Gastrocnemius medialis (tissue), 4 donors: ENCODE measurements around the gene USP37. TPM values are rescaled to one million over a fixed set of nuclear protein-coding genes. Genes with fewer than 3 reads are reported as not detected.

ENCODE experiments used
- ATAC-seq, 2 donors: fragments of 150-250 bp; one replicate each; pipeline ENCODE4 v1.9.1; 2016
- DNase-seq, 2 donors: peaks; one replicate each; pipeline ENCODE4 v3.0.0-alpha.2; 2019
- H3K27ac ChIP-seq, 4 donors: fragments of 200-600 bp; sonication (generic); 1 replicate in 1 of 4; 2 replicates in 3 of 4; pipeline ENCODE4 v1.5.1; 2016 to 2018; ENCODE audit warnings: mild to moderate bottlenecking in 2 of 4, moderate library complexity in 1 of 4
- H3K27me3 ChIP-seq, 3 donors: fragments of 200-600 bp; sonication (generic) in 2 of 3; 1 replicate in 1 of 3; 2 replicates in 2 of 3; pipeline versions ENCODE4 v1.5.1 to v1.6.0; 2016 to 2019; ENCODE audit warnings: mild to moderate bottlenecking in 1 of 3, moderate library complexity in 1 of 3
- H3K36me3 ChIP-seq, 2 donors: fragments of 200-600 bp; sonication (generic) in 1 of 2; one replicate each; pipeline ENCODE4 v1.5.1; 2017 to 2018
- H3K4me1 ChIP-seq, 2 donors: fragments of 200-600 bp; sonication (generic) in 1 of 2; one replicate each; pipeline ENCODE4 v1.5.1; 2016 to 2017; ENCODE audit warnings: mild to moderate bottlenecking in 2 of 2
- H3K4me3 ChIP-seq, 4 donors: fragments of 200-600 bp; sonication (generic) in 3 of 4; 1 replicate in 1 of 4; 2 replicates in 3 of 4; pipeline ENCODE4 v1.5.1; 2016 to 2019; ENCODE audit warnings: mild to moderate bottlenecking in 2 of 4
- H3K9me3 ChIP-seq, 3 donors: fragments of 200-600 bp; sonication (generic) in 2 of 3; 1 replicate in 1 of 3; 2 replicates in 2 of 3; pipeline ENCODE4 v1.5.1; 2016 to 2019
- POLR2A ChIP-seq, 2 donors: fragments of 450-650 bp; IDR thresholded peaks; one replicate each; pipeline ENCODE4 v1.6.1; 2017; ENCODE audit warnings: antibody characterized with exemption in 2 of 2, mild to moderate bottlenecking in 2 of 2, moderate library complexity in 2 of 2
- in situ Hi-C, 4 donors: fragments of 200-750 bp; cut with MboI; loops; one replicate each; pipeline versions ENCODE4 v1.15.0 to v1.8.0; 2017; ENCODE audit warnings: low sequenced_read_pairs in 4 of 4
- intact Hi-C: fragments of 100-400 bp; cut with DNase I; formaldehyde crosslinking; loops from one replicate; pipeline ENCODE4 v1.15.1; 2023; ENCODE audit warnings: low total_unique reads
- total RNA-seq, 4 donors: library from RNA; depleted of rRNA; stranded (reverse); fragments of >200 nt; gene quantifications; one replicate each; pipeline versions ENCODE4 v1.1.0 to v1.2.3, GENCODE V29; 2016
- TF ChIP-seq, protein P1 (sequence below), 5 experiments: fragments of 450-650 bp in 3 of 5; fragments of 200-600 bp in 2 of 5; sonication (generic) in 2 of 5; IDR thresholded peaks in 4 of 5; conservative IDR thresholded peaks in 1 of 5; 1 replicate in 4 of 5; 2 replicates in 1 of 5; pipeline ENCODE4 v1.5.1; 2016 to 2019; ENCODE audit warnings: antibody characterized with exemption in 5 of 5, mild to moderate bottlenecking in 3 of 5, moderate library complexity in 3 of 5

USP37 gene
- total RNA-seq, 4 donors from 2014 or later = 7.0 to 12.4 (median 8.0) TPM

DNA sequence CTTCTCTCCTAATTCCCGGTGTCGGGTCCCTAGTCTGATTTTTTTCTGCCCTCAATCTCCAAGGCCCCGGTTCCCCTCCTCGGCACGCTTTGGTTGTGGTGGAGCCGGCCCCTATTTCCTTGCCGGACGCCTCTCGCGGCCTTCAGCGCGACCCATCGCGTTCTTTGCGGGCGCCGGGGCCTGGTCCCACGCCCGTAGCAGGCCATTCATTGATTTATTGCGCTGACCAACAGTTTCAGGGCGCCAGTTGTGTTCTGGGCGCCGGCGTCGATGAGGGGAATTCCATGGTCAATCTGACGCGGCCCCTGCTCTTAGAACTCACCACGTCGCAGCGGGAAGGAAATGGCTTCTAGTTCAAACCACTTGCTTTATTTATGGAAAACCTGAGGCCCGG, 884 bp upstream of the USP37 start:
- Histone ChIP-seq H3K36me3 (peaks cover 0 to 6% of the 10 kb centered on the region in 2 donors), H3K27ac (peak overlapping the region; percentile 94 to 96 (median 96)), H3K27me3 (no peaks in the 10 kb centered on the region), H3K9me3 (no peaks in the 10 kb centered on the region), H3K4me1 (peaks cover 36 to 50% of the 10 kb centered on the region in 2 donors), H3K4me3 (peak overlapping the region; percentile 77 to 90 (median 78))
- ATAC-seq = peak; percentile 8 to 9
- peak; percentile 12 to 31 for DNase-seq
- intact Hi-C loops (loop anchor here (2.0 to 5.0 kb wide), 3 partner anchors 90 to 352 kb away; partner anchors contain the start of genes ARPC2, BCS1L, TMBIM1 and ZNF142), in situ Hi-C loops (loop anchor here in 1 of 4 donors (10.0 kb wide), 1 partner anchor 294 kb away; the partner anchor contains the start of genes AAMP and PNKD)
- TF ChIP-seq, protein P1, sequence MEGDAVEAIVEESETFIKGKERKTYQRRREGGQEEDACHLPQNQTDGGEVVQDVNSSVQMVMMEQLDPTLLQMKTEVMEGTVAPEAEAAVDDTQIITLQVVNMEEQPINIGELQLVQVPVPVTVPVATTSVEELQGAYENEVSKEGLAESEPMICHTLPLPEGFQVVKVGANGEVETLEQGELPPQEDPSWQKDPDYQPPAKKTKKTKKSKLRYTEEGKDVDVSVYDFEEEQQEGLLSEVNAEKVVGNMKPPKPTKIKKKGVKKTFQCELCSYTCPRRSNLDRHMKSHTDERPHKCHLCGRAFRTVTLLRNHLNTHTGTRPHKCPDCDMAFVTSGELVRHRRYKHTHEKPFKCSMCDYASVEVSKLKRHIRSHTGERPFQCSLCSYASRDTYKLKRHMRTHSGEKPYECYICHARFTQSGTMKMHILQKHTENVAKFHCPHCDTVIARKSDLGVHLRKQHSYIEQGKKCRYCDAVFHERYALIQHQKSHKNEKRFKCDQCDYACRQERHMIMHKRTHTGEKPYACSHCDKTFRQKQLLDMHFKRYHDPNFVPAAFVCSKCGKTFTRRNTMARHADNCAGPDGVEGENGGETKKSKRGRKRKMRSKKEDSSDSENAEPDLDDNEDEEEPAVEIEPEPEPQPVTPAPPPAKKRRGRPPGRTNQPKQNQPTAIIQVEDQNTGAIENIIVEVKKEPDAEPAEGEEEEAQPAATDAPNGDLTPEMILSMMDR (IDR thresholded peaks at IDR 0.05 in 4 of 5, conservative IDR thresholded peaks at IDR 0.05 in 1 of 5) = no peak
- TF ChIP-seq POLR2A (IDR thresholded peaks at IDR 0.05) = no peak

DNA sequence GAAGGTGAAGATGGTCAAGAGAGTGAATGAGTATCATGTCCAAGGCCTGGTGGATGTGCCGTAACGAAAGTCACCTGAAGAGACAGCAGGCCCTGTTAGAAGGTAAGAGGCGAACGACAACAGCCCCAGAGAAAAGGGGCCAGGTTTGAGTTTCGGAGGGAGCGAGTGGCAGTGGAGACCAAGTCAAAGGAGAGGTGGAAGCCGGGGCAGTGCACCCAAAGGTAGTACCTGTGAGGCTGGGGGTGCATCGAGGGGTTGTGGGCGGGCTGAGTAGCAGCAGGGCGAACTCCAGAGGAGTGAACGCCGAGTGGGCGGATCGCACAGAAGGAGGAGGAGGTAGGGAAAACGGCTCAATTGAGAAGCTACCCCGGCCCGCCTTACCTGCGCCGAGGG, 358 bp downstream of the USP37 start:
- in situ Hi-C loops = loop anchor here in 1 of 4 donors (10.0 kb wide), 1 partner anchor 293 kb away; the partner anchor contains the start of genes AAMP and PNKD
- no peak for DNase-seq

DNA sequence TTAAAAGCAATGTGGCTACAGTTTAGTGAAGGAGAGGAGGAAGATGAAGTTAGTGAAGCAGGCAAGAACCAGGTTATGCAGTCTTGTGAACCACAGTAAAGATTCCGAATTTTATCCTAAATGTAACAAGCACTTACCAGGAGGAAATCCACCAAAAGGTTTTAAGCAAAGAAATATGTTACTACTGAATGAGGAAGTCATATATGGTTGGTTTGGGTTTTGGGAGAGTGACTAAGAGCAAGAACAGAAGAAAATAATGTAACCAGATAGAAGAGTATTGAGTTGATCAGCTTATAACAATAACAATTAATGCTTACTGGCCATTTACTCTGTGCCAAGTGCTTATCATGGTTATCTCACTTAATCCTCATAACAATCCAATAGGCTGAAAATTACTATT, 1.9 kb downstream of the USP37 start:
- no peaks in the 10 kb centered on the region for H3K27me3 ChIP-seq
- peaks cover 31% of the 10 kb centered on the region in 2 donors for H3K4me1 ChIP-seq
- peaks cover 0 to 9% of the 10 kb centered on the region in 2 donors for H3K36me3 ChIP-seq
- in situ Hi-C loops (loop anchor here in 1 of 4 donors (10.0 kb wide), 1 partner anchor 291 kb away; the partner anchor contains the start of genes AAMP and PNKD), intact Hi-C loops (loop anchor here (5.0 kb wide), 2 partner anchors 274 to 349 kb away; partner anchors contain the start of genes ARPC2 and TMBIM1)
- H3K9me3 ChIP-seq = no peaks in the 10 kb centered on the region
- no peak for TF ChIP-seq POLR2A (IDR thresholded peaks at IDR 0.05)
- TF ChIP-seq, protein P1 (IDR thresholded peaks at IDR 0.05 in 4 of 5, conservative IDR thresholded peaks at IDR 0.05 in 1 of 5) = no peak
- no peak for ATAC-seq
- DNase-seq = no peak
- peak overlapping the region in 3 of 4 donors; percentile 95 to 96 (median 96) for H3K27ac ChIP-seq
- no peak overlapping the region for H3K4me3 ChIP-seq

More for the DNA sequence above, 358 bp downstream of the USP37 start:
- TF ChIP-seq, protein P1 (IDR thresholded peaks at IDR 0.05 in 4 of 5, conservative IDR thresholded peaks at IDR 0.05 in 1 of 5) = no peak
- no peak for TF ChIP-seq POLR2A (IDR thresholded peaks at IDR 0.05)
- peak; percentile 28 to 43 for ATAC-seq
- intact Hi-C loops = loop anchor here (1.0 to 5.0 kb wide), 5 partner anchors 91 to 593 kb away; partner anchors contain the start of genes ARPC2, BCS1L, NHEJ1 and TMBIM1
- peaks cover 31 to 37% of the 10 kb centered on the region in 2 donors for H3K4me1 ChIP-seq
- peak overlapping the region; percentile 94 to 96 (median 96) for H3K27ac ChIP-seq
- no peaks in the 10 kb centered on the region for H3K27me3 ChIP-seq
- peaks cover 0 to 6% of the 10 kb centered on the region in 2 donors for H3K36me3 ChIP-seq
- peak overlapping the region; percentile 77 to 87 (median 78) for H3K4me3 ChIP-seq
- H3K9me3 ChIP-seq = no peaks in the 10 kb centered on the region

DNA sequence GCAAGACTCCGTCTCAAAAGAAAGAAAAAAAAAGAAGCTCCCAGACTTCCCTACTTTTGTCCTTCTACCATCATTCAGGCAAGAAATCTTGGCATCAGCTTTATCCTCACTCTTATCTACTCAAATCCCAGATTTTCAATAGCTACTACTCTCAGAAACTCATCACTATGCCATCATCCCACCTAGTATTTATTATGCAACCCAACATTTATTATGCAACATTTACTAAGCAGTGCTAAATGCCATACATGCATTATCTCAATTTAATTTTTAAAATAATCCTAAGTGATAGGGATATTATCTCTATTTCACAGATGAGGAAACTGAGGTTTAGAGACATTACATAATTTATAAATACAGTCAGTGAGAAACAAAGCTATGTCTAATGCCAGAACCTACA, 4.1 kb downstream of the USP37 start:
- no peak for ATAC-seq
- Histone ChIP-seq H3K4me1 (peaks cover 10 to 13% of the 10 kb centered on the region in 2 donors), H3K4me3 (no peak overlapping the region), H3K27ac (no peak overlapping the region), H3K9me3 (no peaks in the 10 kb centered on the region), H3K36me3 (peaks cover 0 to 30% of the 10 kb centered on the region in 2 donors), H3K27me3 (no peaks in the 10 kb centered on the region)
- in situ Hi-C loops = loop anchor here in 1 of 4 donors (10.0 kb wide), 1 partner anchor 289 kb away; the partner anchor contains the start of genes AAMP and PNKD
- intact Hi-C loops = no loop called here
- TF ChIP-seq, protein P1 (IDR thresholded peaks at IDR 0.05 in 4 of 5, conservative IDR thresholded peaks at IDR 0.05 in 1 of 5) = no peak
- no peak for TF ChIP-seq POLR2A (IDR thresholded peaks at IDR 0.05)
- DNase-seq = no peak
